Measurements from ENCODE around the gene CLIP1.

- TF ChIP-seq SUZ12 (IDR thresholded peaks at IDR 0.05; ENCODE audit: extremely low read depth, insufficient read depth, insufficient read length) (no peak), ZNF274 (IDR thresholded peaks at IDR 0.05; ENCODE audit: low read depth, low read length) (no peak)
Observed at GRCh38 chr12:122457627-122458026, 35.2 kb upstream of the CLIP1 start.

Data from NT2/D1 (cell line).